ENCODE results near the gene ELOF1.

ELOF1 gene

DNA sequence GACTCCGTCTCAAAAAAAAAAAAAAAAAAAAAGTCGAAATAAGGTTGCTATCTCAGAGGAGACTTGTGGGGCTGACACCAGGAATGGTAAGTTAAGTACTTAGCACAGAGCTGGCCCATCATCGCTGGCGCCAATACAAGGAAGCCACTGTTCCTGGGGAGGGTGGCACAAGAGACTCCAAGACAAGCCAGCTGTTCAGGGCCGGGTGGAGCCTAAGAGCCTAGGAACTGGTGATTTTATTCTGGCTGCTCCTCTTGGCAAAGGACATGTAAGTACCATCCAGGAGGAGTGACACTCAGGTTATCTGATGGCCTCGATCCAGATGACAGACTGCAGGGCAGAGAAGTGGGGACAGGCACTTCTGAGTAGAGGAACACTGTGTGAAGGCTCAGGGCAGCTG, 3.8 kb downstream of the ELOF1 start:
- ChIA-PET POLR2A (interaction anchor here (0.7 kb wide), 1 partner anchor 12 kb away, joined by 3 read pairs; no protein-coding TSS in a partner anchor), CTCF (no interaction called here)
- no peak for DNase-seq (ENCODE audit: extremely low spot score)
- no peak for TF ChIP-seq ELF4 (IDR thresholded peaks at IDR 0.05)
- no peak for TF ChIP-seq TARDBP (IDR thresholded peaks at IDR 0.05)
- TF ChIP-seq L3MBTL2 (conservative IDR thresholded peaks at IDR 0.05): no peak
- TF ChIP-seq LEF1 (IDR thresholded peaks at IDR 0.05; ENCODE audit: borderline replicate concordance): no peak
- TF ChIP-seq, protein P1, sequence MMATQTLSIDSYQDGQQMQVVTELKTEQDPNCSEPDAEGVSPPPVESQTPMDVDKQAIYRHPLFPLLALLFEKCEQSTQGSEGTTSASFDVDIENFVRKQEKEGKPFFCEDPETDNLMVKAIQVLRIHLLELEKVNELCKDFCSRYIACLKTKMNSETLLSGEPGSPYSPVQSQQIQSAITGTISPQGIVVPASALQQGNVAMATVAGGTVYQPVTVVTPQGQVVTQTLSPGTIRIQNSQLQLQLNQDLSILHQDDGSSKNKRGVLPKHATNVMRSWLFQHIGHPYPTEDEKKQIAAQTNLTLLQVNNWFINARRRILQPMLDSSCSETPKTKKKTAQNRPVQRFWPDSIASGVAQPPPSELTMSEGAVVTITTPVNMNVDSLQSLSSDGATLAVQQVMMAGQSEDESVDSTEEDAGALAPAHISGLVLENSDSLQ (IDR thresholded peaks at IDR 0.05): no peak
- TF ChIP-seq CTBP1 (IDR thresholded peaks at IDR 0.05; ENCODE audit: borderline replicate concordance): no peak
- no peak for TF ChIP-seq FOXA1 (IDR thresholded peaks at IDR 0.05)

GRCh38 chr19:11554160-11554559, 4.9 kb downstream of the ELOF1 start:
- CTCF ChIA-PET: interaction anchor here (0.8 kb wide), 1 partner anchor 18 kb away, joined by 4 read pairs; no protein-coding TSS in a partner anchor

GRCh38 chr19:11552666-11553372, 6.2 kb downstream of the ELOF1 start:
- ChIA-PET POLR2A (no interaction called here), CTCF (no interaction called here)
- TF ChIP-seq CTBP1 (IDR thresholded peaks at IDR 0.05; ENCODE audit: borderline replicate concordance) (no peak), TARDBP (IDR thresholded peaks at IDR 0.05) (no peak), SUZ12 (IDR thresholded peaks at IDR 0.05) (no peak)
- TF ChIP-seq, protein P1 (IDR thresholded peaks at IDR 0.05): peak; percentile 31; the same call in 1 of the 2 replicates
- no peak for DNase-seq (ENCODE audit: extremely low spot score)

More at GRCh38 chr19:11554160-11554559, 4.9 kb downstream of the ELOF1 start:
- POLR2A ChIA-PET: no interaction called here
- no peak for TF ChIP-seq HDGF (IDR thresholded peaks at IDR 0.05; ENCODE audit: borderline replicate concordance)
- no peak for TF ChIP-seq SUZ12 (IDR thresholded peaks at IDR 0.05)
- no peak for TF ChIP-seq BHLHE40 (IDR thresholded peaks at IDR 0.05; ENCODE audit: borderline replicate concordance)
- TF ChIP-seq FOXA1 (IDR thresholded peaks at IDR 0.05): no peak
- TF ChIP-seq, protein P1 (IDR thresholded peaks at IDR 0.05): no peak
- no peak for TF ChIP-seq L3MBTL2 (conservative IDR thresholded peaks at IDR 0.05)
- no peak for TF ChIP-seq ARNT (IDR thresholded peaks at IDR 0.05)
- no peak for TF ChIP-seq ZNF384 (IDR thresholded peaks at IDR 0.05)
- TF ChIP-seq FOXM1 (IDR thresholded peaks at IDR 0.05; ENCODE audit: borderline replicate concordance): no peak
- TF ChIP-seq CTBP1 (IDR thresholded peaks at IDR 0.05; ENCODE audit: borderline replicate concordance): no peak
- TF ChIP-seq TARDBP (IDR thresholded peaks at IDR 0.05): no peak
- no peak for DNase-seq (ENCODE audit: extremely low spot score)

GRCh38 chr19:11551603-11552235, 7.3 kb downstream of the ELOF1 start:
- ChIA-PET CTCF (interaction anchor here (0.9 kb wide), 1 partner anchor 23 kb away, joined by 3 read pairs; the partner anchor contains the start of gene ECSIT), POLR2A (no interaction called here)
- TF ChIP-seq ELF4 (IDR thresholded peaks at IDR 0.05): no peak
- TF ChIP-seq BHLHE40 (IDR thresholded peaks at IDR 0.05; ENCODE audit: borderline replicate concordance): no peak
- no peak for TF ChIP-seq FOXA1 (IDR thresholded peaks at IDR 0.05)
- no peak for TF ChIP-seq FOXM1 (IDR thresholded peaks at IDR 0.05; ENCODE audit: borderline replicate concordance)
- TF ChIP-seq CTBP1 (IDR thresholded peaks at IDR 0.05; ENCODE audit: borderline replicate concordance): no peak
- no peak for TF ChIP-seq LEF1 (IDR thresholded peaks at IDR 0.05; ENCODE audit: borderline replicate concordance)
- TF ChIP-seq SP1 (IDR thresholded peaks at IDR 0.05): no peak
- no peak for TF ChIP-seq L3MBTL2 (conservative IDR thresholded peaks at IDR 0.05)
- TF ChIP-seq, protein P1 (IDR thresholded peaks at IDR 0.05): no peak
- TF ChIP-seq TARDBP (IDR thresholded peaks at IDR 0.05): no peak
- TF ChIP-seq SUZ12 (IDR thresholded peaks at IDR 0.05): no peak
- no peak for TF ChIP-seq ARNT (IDR thresholded peaks at IDR 0.05)
- TF ChIP-seq HDGF (IDR thresholded peaks at IDR 0.05; ENCODE audit: borderline replicate concordance): no peak
- TF ChIP-seq NFRKB (IDR thresholded peaks at IDR 0.05): no peak
- no peak for TF ChIP-seq ZNF384 (IDR thresholded peaks at IDR 0.05)
- no peak for TF ChIP-seq FOXK2 (IDR thresholded peaks at IDR 0.05)
- peak; percentile 59 for DNase-seq (ENCODE audit: extremely low spot score)

DNA sequence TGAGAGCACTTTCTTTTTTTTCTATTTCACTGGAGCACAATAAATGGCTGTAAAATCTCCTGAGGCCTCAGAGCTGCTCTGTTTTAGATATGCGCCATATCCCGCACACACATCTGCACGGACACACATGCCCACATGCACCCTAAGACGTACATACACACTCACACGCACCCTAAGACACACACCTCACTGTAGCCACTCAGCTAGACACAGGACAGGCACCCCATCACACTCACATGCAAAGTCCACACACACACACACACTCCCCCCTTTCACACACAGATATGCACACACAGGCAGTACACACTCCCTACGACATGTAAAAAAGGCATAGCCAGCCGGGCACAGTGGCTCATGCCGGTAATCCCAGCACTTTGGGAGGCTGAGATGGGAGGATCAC, 8.8 kb downstream of the ELOF1 start:
- TF ChIP-seq BHLHE40 (IDR thresholded peaks at IDR 0.05; ENCODE audit: borderline replicate concordance): no peak
- TF ChIP-seq HDGF (IDR thresholded peaks at IDR 0.05; ENCODE audit: borderline replicate concordance): no peak
- no peak for TF ChIP-seq LEF1 (IDR thresholded peaks at IDR 0.05; ENCODE audit: borderline replicate concordance)
- TF ChIP-seq FOXK2 (IDR thresholded peaks at IDR 0.05): no peak
- no peak for TF ChIP-seq TARDBP (IDR thresholded peaks at IDR 0.05)
- no peak for TF ChIP-seq SP1 (IDR thresholded peaks at IDR 0.05)
- TF ChIP-seq NFRKB (IDR thresholded peaks at IDR 0.05): no peak
- TF ChIP-seq, protein P1 (IDR thresholded peaks at IDR 0.05): no peak
- TF ChIP-seq ELF4 (IDR thresholded peaks at IDR 0.05): no peak
- no peak for TF ChIP-seq ZNF384 (IDR thresholded peaks at IDR 0.05)
- no peak for TF ChIP-seq FOXM1 (IDR thresholded peaks at IDR 0.05; ENCODE audit: borderline replicate concordance)
- POLR2A ChIA-PET: no interaction called here
- CTCF ChIA-PET: no interaction called here
- DNase-seq (ENCODE audit: extremely low spot score): no peak
